IMR-90 (cell line): ENCODE results near the gene CCSER1. TPM values are rescaled to one million over a fixed set of nuclear protein-coding genes. Genes with fewer than 3 reads are reported as not detected.

Experiments
- ATAC-seq: fragments of 200-7000 bp; cut with Tn5 transposase; 2 replicates; pipeline ENCODE4 v1.9.1; 2020; ENCODE audit warnings: low read depth, mild to moderate bottlenecking, moderate library complexity
- BruUV-seq: library from RNA; stranded (reverse); fragments of 400-500 nt; replicated peaks from 2 replicates; lab custom pipeline; 2021; lab: Mats Ljungman, UMichigan
- CTCF ChIA-PET: fragments of 300-600 bp; formaldehyde crosslinking; extraction: SDS; loops from one replicate; lab custom pipeline; 2021; ENCODE audit warnings: antibody characterized with exemption; lab: Yijun Ruan, JAX
- POLR2A ChIA-PET: fragments of 300-600 bp; sonication (Branson Sonifier 250); formaldehyde crosslinking; loops from one replicate; lab custom pipeline; 2022; ENCODE audit warnings: antibody characterized with exemption; ENCODE audit not compliant: unreplicated experiment; lab: Charles Lee
- DNase-seq: peaks from one replicate; pipeline ENCODE4 v3.0.0; 2013
- H2AFZ ChIP-seq: replicated peaks from 2 replicates; pipeline ENCODE3; 2013; ENCODE audit warnings: low read length, mild to moderate bottlenecking; ENCODE audit not compliant: poor library complexity
- H2AK5ac ChIP-seq: 2 replicates; pipeline ENCODE4 v1.6.1; 2013; ENCODE audit warnings: low read depth, low read length, inconsistent platforms
- H2AK9ac ChIP-seq: replicated peaks from 2 replicates; pipeline ENCODE3; 2013; ENCODE audit warnings: mild to moderate bottlenecking, low read depth, low read length, moderate library complexity; ENCODE audit not compliant: poor library complexity
- H2BK120ac ChIP-seq: 2 replicates; pipeline ENCODE4 v1.6.1; 2013; ENCODE audit warnings: low read depth, low read length, inconsistent platforms
- H2BK15ac ChIP-seq: 3 replicates; pipeline ENCODE4 v1.6.1; 2013; ENCODE audit warnings: low read depth, low read length, inconsistent platforms
- H2BK20ac ChIP-seq: 2 replicates; pipeline ENCODE4 v1.6.1; 2013; ENCODE audit warnings: low read depth, mild to moderate bottlenecking, inconsistent platforms, low read length, moderate library complexity
- H2BK5ac ChIP-seq: 2 replicates; pipeline ENCODE4 v1.6.1; 2013; ENCODE audit warnings: mild to moderate bottlenecking, low read depth, low read length, inconsistent platforms; ENCODE audit not compliant: poor library complexity, severe bottlenecking
- H3K14ac ChIP-seq: replicated peaks from 2 replicates; pipeline ENCODE4 v1.6.1; 2013; ENCODE audit warnings: low read depth, low read length, inconsistent platforms
- H3K18ac ChIP-seq: 2 replicates; pipeline ENCODE4 v1.6.1; 2013; ENCODE audit warnings: low read depth, low read length, control low read depth
- H3K23ac ChIP-seq: 2 replicates; pipeline ENCODE4 v1.6.1; 2013; ENCODE audit warnings: low read depth, low read length, inconsistent platforms
- H3K27ac ChIP-seq: 2 replicates; pipeline ENCODE4 v1.5.1; 2013; ENCODE audit warnings: mild to moderate bottlenecking, control low read depth, low read length; ENCODE audit not compliant: insufficient read depth
- H3K27me3 ChIP-seq: 2 replicates; pipeline ENCODE4 v1.6.1; 2013; ENCODE audit warnings: low read length; ENCODE audit not compliant: control insufficient read depth, insufficient read depth
- H3K36me3 ChIP-seq: 2 replicates; pipeline ENCODE4 v1.6.1; 2013; ENCODE audit warnings: low read length, mixed read lengths; ENCODE audit not compliant: control insufficient read depth, insufficient read depth
- H3K4ac ChIP-seq: 2 replicates; pipeline ENCODE4 v1.6.1; 2013; ENCODE audit warnings: low read depth, low read length, inconsistent platforms
- H3K4me1 ChIP-seq: 2 replicates; pipeline ENCODE4 v1.6.1; 2013; ENCODE audit warnings: low read length, mixed read lengths; ENCODE audit not compliant: control insufficient read depth, insufficient read depth
- H3K4me2 ChIP-seq: 2 replicates; pipeline ENCODE4 v1.6.1; 2013; ENCODE audit warnings: low read depth, mild to moderate bottlenecking, control low read depth, low read length, moderate library complexity
- H3K4me3 ChIP-seq: 2 replicates; pipeline ENCODE4 v1.5.1; 2013; ENCODE audit warnings: low read depth, mild to moderate bottlenecking, control low read depth, low read length, moderate library complexity; ENCODE audit not compliant: insufficient read depth
- H3K56ac ChIP-seq: 2 replicates; pipeline ENCODE4 v1.6.1; 2013; ENCODE audit warnings: low read length, inconsistent platforms; ENCODE audit not compliant: insufficient read depth; ENCODE audit errors: extremely low read depth
- H3K79me1 ChIP-seq, 2 experiments: 2 replicates each; pipeline ENCODE4 v1.6.1; 2013; ENCODE audit warnings: low read length in 2 of 2, inconsistent platforms in 1 of 2, low read depth in 1 of 2
- H3K9ac ChIP-seq: 2 replicates; pipeline ENCODE4 v1.6.1; 2013; ENCODE audit warnings: low read depth, low read length, control low read depth
- H3K9me1 ChIP-seq: 2 replicates; pipeline ENCODE4 v1.6.1; 2013; ENCODE audit warnings: low read length, inconsistent platforms; ENCODE audit not compliant: insufficient read depth
- H3K9me3 ChIP-seq: 2 replicates; pipeline ENCODE4 v1.6.1; 2013; ENCODE audit warnings: low read length; ENCODE audit not compliant: control insufficient read depth, insufficient read depth
- H4K20me1 ChIP-seq: 2 replicates; pipeline ENCODE4 v1.6.1; 2013; ENCODE audit warnings: low read length, inconsistent platforms; ENCODE audit not compliant: insufficient read depth
- H4K5ac ChIP-seq: 2 replicates; pipeline ENCODE4 v1.6.1; 2013; ENCODE audit warnings: mild to moderate bottlenecking, low read depth, low read length, control low read depth
- H4K8ac ChIP-seq, 2 experiments: 2 replicates each; pipeline ENCODE4 v1.6.1; 2013; ENCODE audit warnings: low read depth in 2 of 2, low read length in 2 of 2, control low read depth in 1 of 2, inconsistent platforms in 1 of 2
- H4K91ac ChIP-seq: 2 replicates; pipeline ENCODE4 v1.6.1; 2013; ENCODE audit warnings: low read depth, low read length, inconsistent platforms; ENCODE audit not compliant: insufficient read depth
- BHLHE40 ChIP-seq: fragments of 150-350 bp; IDR thresholded peaks from 2 replicates; pipeline ENCODE4 v1.6.1; 2016; ENCODE audit warnings: mild to moderate bottlenecking, low read depth, low read length
- CEBPB ChIP-seq: IDR thresholded peaks from 2 replicates; pipeline ENCODE4 v1.6.1; 2012; ENCODE audit warnings: low read depth, low read length, improper control_type of control experiment
- CHD1 ChIP-seq: IDR thresholded peaks from 2 replicates; pipeline ENCODE4 v1.6.1; 2012; ENCODE audit warnings: low read depth, low read length, improper control_type of control experiment
- FOS ChIP-seq: fragments of 150-350 bp; IDR thresholded peaks from 2 replicates; pipeline ENCODE4 v1.6.1; 2016; ENCODE audit warnings: low read depth, low read length
- MAFK ChIP-seq: IDR thresholded peaks from 2 replicates; pipeline ENCODE4 v1.6.1; 2012; ENCODE audit warnings: low read depth, low read length, improper control_type of control experiment
- MAZ ChIP-seq: IDR thresholded peaks from 2 replicates; pipeline ENCODE4 v1.6.1; 2012; ENCODE audit warnings: low read depth, mild to moderate bottlenecking, low read length, improper control_type of control experiment, moderate library complexity, borderline replicate concordance
- MXI1 ChIP-seq: IDR thresholded peaks from 2 replicates; pipeline ENCODE4 v1.6.1; 2012; ENCODE audit warnings: low read depth, mild to moderate bottlenecking, low read length, moderate library complexity, borderline replicate concordance
- NFE2L2 ChIP-seq: fragments of 150-350 bp; IDR thresholded peaks from 2 replicates; pipeline ENCODE4 v1.6.1; 2016; ENCODE audit warnings: low read depth, mild to moderate bottlenecking, low read length
- POLR2A ChIP-seq: IDR thresholded peaks from 2 replicates; pipeline ENCODE4 v1.6.1; 2012; ENCODE audit warnings: mild to moderate bottlenecking, low read depth, low read length
- RCOR1 ChIP-seq: IDR thresholded peaks from 2 replicates; pipeline ENCODE4 v1.6.1; 2012; ENCODE audit warnings: mild to moderate bottlenecking, low read length, improper control_type of control experiment; ENCODE audit not compliant: insufficient replicate concordance
- RFX5 ChIP-seq: IDR thresholded peaks from 2 replicates; pipeline ENCODE4 v1.8.0; 2012; ENCODE audit warnings: low read depth, mild to moderate bottlenecking, low read length, moderate library complexity
- SMC3 ChIP-seq: fragments of 150-350 bp; IDR thresholded peaks from 2 replicates; pipeline ENCODE4 v1.6.1; 2016; ENCODE audit warnings: low read depth, mild to moderate bottlenecking, antibody characterized with exemption, low read length, moderate library complexity
- whole genome bisulfite sequencing, 2 experiments: methylation state at CpG; one replicate each; pipeline versions ENCODE4 v1.1.5 to v1.1.7; 2013; ENCODE audit warnings: missing lambda C conversion rate in 2 of 2; ENCODE audit not compliant: insufficient read length in 1 of 2; ENCODE audit errors: extremely low coverage in 2 of 2; 5-methylcytosine and 5-hydroxymethylcytosine counted together
- dilution Hi-C: fragments of 300-500 bp; cut with HindIII; formaldehyde crosslinking; loops from one replicate; pipeline ENCODE4 v1.14.3; 2018; ENCODE audit warnings: low sequenced_read_pairs; ENCODE audit not compliant: unreplicated experiment
- in situ Hi-C: fragments of 300-500 bp; cut with MboI; formaldehyde crosslinking; loops from 3 replicates; pipeline ENCODE4 v1.14.3; 2019; ENCODE audit warnings: low sequenced_read_pairs, inconsistent platforms, mixed read lengths
- intact Hi-C: fragments of 100-400 bp; cut with micrococcal nuclease; formaldehyde crosslinking; loops from 2 replicates; pipeline ENCODE4 v1.10.0; 2022
- polyA plus RNA-seq, 3 experiments: library from polyadenylated mRNA; depleted of rRNA; stranded (reverse); fragments of >200 nt; gene quantifications; 2 replicates each; pipeline ENCODE4 v1.2.3, GENCODE V29; 2012; ENCODE audit warnings: low replicate concordance in 1 of 3
- total RNA-seq: library from RNA; depleted of rRNA; stranded (reverse); fragments of >200 nt; gene quantifications from 2 replicates; pipeline ENCODE4 v1.2.3, GENCODE V29; 2012
- TF ChIP-seq, protein P1 (sequence below): fragments of 150-350 bp; IDR thresholded peaks from 2 replicates; pipeline ENCODE4 v1.6.1; 2017; ENCODE audit warnings: mild to moderate bottlenecking, antibody characterized with exemption, low read length, low read depth
- TF ChIP-seq, protein P2 (sequence below): fragments of 150-350 bp; IDR thresholded peaks from 2 replicates; pipeline ENCODE4 v1.6.1; 2016; ENCODE audit warnings: low read depth, mild to moderate bottlenecking, low read length, moderate library complexity, borderline replicate concordance
- TF ChIP-seq, protein P3 (sequence below): conservative IDR thresholded peaks from 2 replicates; pipeline ENCODE4 v1.5.1; 2012; ENCODE audit warnings: mild to moderate bottlenecking, low read depth, low read length, improper control_type of control experiment

The CCSER1 gene
- total and polyA plus RNA-seq, 2 of the 4 experiments (the other 2 are of a cell fraction) = not detected

DNA sequence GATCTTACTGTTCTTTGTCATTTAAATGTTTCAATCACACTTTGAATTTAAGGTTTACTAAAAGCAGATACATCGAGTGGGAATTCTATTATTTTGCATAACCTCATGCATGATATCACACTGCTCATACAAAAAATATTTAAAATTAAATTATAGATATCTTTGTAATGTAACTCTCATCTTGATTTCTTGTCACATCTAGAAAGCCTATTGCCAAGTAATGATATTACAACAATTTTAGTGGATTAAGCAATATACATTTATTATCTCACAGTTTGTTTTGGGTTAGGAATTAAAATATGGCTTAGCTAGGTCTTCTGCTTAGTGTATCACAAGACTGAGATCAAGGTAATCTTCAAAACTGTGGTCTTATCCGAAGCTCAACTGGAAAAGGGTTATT, 865.0 kb downstream of the CCSER1 start:
- Histone ChIP-seq H2BK120ac (no peak overlapping the region), H3K4me2 (no peak overlapping the region), H4K20me1 (no peaks in the 10 kb centered on the region), H2AK9ac (no peak overlapping the region), H2AFZ (no peak overlapping the region), H2BK20ac (no peak overlapping the region), H3K4ac (no peak overlapping the region), H3K23ac (no peak overlapping the region), H3K4me3 (no peak overlapping the region), H3K56ac (no peak overlapping the region), H3K9me3 (no peaks in the 10 kb centered on the region), H2AK5ac (no peak overlapping the region), H3K9ac (no peak overlapping the region), H2BK15ac (no peak overlapping the region), H3K9me1 (no peaks in the 10 kb centered on the region), H3K4me1 (no peaks in the 10 kb centered on the region), H4K91ac (no peak overlapping the region), H3K79me1 (no peaks in the 10 kb centered on the region), H4K8ac (no peak overlapping the region), H3K14ac (no peak overlapping the region), H3K27me3 (no peaks in the 10 kb centered on the region), H3K18ac (no peak overlapping the region), H3K27ac (no peak overlapping the region), H2BK5ac (no peak overlapping the region), H4K5ac (no peak overlapping the region), H3K36me3 (no peaks in the 10 kb centered on the region)
- in situ Hi-C loops = no loop called here
- ATAC-seq = no peak
- BruUV-seq = no TSS peak
- DNase-seq = no peak
- ChIA-PET POLR2A (no interaction called here), CTCF (no interaction called here)
- intact Hi-C loops = no loop called here
- WGBS, 2 experiments = no CpG with 5 or more reads among the region's 2 CpGs
- TF ChIP-seq, protein P1, sequence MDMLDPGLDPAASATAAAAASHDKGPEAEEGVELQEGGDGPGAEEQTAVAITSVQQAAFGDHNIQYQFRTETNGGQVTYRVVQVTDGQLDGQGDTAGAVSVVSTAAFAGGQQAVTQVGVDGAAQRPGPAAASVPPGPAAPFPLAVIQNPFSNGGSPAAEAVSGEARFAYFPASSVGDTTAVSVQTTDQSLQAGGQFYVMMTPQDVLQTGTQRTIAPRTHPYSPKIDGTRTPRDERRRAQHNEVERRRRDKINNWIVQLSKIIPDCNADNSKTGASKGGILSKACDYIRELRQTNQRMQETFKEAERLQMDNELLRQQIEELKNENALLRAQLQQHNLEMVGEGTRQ = no peak
- no peak for TF ChIP-seq FOS
- TF ChIP-seq BHLHE40 = no peak
- no peak for TF ChIP-seq SMC3
- TF ChIP-seq MAFK = no peak
- TF ChIP-seq CHD1 = no peak
- TF ChIP-seq RCOR1 = no peak
- TF ChIP-seq RFX5 = no peak
- TF ChIP-seq MXI1 = no peak
- no peak for TF ChIP-seq POLR2A
- no peak for TF ChIP-seq MAZ
- TF ChIP-seq, protein P2, sequence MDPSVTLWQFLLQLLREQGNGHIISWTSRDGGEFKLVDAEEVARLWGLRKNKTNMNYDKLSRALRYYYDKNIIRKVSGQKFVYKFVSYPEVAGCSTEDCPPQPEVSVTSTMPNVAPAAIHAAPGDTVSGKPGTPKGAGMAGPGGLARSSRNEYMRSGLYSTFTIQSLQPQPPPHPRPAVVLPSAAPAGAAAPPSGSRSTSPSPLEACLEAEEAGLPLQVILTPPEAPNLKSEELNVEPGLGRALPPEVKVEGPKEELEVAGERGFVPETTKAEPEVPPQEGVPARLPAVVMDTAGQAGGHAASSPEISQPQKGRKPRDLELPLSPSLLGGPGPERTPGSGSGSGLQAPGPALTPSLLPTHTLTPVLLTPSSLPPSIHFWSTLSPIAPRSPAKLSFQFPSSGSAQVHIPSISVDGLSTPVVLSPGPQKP = no peak
- TF ChIP-seq CEBPB = no peak
- TF ChIP-seq, protein P3, sequence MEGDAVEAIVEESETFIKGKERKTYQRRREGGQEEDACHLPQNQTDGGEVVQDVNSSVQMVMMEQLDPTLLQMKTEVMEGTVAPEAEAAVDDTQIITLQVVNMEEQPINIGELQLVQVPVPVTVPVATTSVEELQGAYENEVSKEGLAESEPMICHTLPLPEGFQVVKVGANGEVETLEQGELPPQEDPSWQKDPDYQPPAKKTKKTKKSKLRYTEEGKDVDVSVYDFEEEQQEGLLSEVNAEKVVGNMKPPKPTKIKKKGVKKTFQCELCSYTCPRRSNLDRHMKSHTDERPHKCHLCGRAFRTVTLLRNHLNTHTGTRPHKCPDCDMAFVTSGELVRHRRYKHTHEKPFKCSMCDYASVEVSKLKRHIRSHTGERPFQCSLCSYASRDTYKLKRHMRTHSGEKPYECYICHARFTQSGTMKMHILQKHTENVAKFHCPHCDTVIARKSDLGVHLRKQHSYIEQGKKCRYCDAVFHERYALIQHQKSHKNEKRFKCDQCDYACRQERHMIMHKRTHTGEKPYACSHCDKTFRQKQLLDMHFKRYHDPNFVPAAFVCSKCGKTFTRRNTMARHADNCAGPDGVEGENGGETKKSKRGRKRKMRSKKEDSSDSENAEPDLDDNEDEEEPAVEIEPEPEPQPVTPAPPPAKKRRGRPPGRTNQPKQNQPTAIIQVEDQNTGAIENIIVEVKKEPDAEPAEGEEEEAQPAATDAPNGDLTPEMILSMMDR = no peak
- no peak for TF ChIP-seq NFE2L2
- dilution Hi-C loops = no loop called here
